Testis (tissue), 2 donors: Measurements from ENCODE around the gene FCRL2.

Source experiments
- POLR2A ChIP-seq: fragments of 450-650 bp; IDR thresholded peaks from one replicate; pipeline ENCODE4 v1.6.1; 2017; ENCODE audit warnings: antibody characterized with exemption, mild to moderate bottlenecking, moderate library complexity
- TF ChIP-seq, protein P1 (sequence below), 3 experiments: fragments of 450-650 bp in 2 of 3; fragments of 200-600 bp in 1 of 3; sonication (generic) in 1 of 3; IDR thresholded peaks; one replicate each; pipeline ENCODE4 v1.5.1; 2016 to 2019; ENCODE audit warnings: antibody characterized with exemption in 3 of 3, mild to moderate bottlenecking in 2 of 3, moderate library complexity in 1 of 3

DNA sequence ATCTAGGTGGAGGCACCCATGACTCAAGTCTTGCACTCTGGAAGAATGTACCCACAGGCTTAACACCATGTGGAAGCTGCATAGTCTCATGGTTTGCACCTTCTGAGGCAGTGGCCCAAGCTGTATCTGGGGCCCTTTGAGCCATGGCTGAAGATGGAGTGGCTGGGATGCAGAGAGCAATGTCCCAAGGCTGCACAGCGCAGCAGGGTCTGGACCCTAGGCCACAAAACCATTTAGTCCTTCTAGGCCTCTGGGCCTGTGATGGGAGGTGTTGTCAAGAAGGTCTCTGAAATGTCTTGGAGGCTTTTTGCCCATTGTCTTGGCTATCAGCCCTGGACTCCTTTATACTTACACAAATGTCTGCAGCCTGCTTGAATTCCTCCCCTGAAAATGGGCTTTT is 54.9 kb downstream of the FCRL2 start:
- TF ChIP-seq POLR2A, result no peak
- TF ChIP-seq, protein P1, sequence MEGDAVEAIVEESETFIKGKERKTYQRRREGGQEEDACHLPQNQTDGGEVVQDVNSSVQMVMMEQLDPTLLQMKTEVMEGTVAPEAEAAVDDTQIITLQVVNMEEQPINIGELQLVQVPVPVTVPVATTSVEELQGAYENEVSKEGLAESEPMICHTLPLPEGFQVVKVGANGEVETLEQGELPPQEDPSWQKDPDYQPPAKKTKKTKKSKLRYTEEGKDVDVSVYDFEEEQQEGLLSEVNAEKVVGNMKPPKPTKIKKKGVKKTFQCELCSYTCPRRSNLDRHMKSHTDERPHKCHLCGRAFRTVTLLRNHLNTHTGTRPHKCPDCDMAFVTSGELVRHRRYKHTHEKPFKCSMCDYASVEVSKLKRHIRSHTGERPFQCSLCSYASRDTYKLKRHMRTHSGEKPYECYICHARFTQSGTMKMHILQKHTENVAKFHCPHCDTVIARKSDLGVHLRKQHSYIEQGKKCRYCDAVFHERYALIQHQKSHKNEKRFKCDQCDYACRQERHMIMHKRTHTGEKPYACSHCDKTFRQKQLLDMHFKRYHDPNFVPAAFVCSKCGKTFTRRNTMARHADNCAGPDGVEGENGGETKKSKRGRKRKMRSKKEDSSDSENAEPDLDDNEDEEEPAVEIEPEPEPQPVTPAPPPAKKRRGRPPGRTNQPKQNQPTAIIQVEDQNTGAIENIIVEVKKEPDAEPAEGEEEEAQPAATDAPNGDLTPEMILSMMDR (IDR thresholded peaks at IDR 0.05), result no peak
